Karpas-422 (cell line): ENCODE data around the gene NBPF11. TPM values are rescaled to one million over a fixed set of nuclear protein-coding genes. Genes with fewer than 3 reads are reported as not detected.
"Not testable (repeated sequence)": the region's sequence is repeated elsewhere in the genome, so short reads cannot be mapped to it uniquely, and the experiment has no call there.

ENCODE experiments used
- DNase-seq: peaks from one replicate; pipeline ENCODE4 v3.0.0-alpha.2; 2015
- H2AFZ ChIP-seq: fragments of 200-600 bp; sonication (generic); 2 replicates; pipeline ENCODE4 v1.6.1; 2014; ENCODE audit warnings: antibody characterized with exemption, low read length, mixed read lengths
- H3K27ac ChIP-seq: fragments of 200-600 bp; sonication (generic); 2 replicates; pipeline ENCODE4 v1.5.1; 2014; ENCODE audit warnings: mild to moderate bottlenecking, low read length, moderate library complexity
- H3K27me3 ChIP-seq: fragments of 200-600 bp; sonication (generic); 2 replicates; pipeline ENCODE4 v1.6.1; 2014; ENCODE audit warnings: low read length, mixed read lengths
- H3K36me3 ChIP-seq: fragments of 200-600 bp; sonication (generic); 2 replicates; pipeline ENCODE4 v1.6.1; 2014; ENCODE audit warnings: low read length, mixed read lengths; ENCODE audit not compliant: insufficient read depth
- H3K4me1 ChIP-seq: fragments of 200-600 bp; sonication (generic); 2 replicates; pipeline ENCODE4 v1.6.1; 2014; ENCODE audit warnings: mild to moderate bottlenecking, low read length, mixed read lengths
- H3K4me2 ChIP-seq: fragments of 200-600 bp; sonication (generic); 2 replicates; pipeline ENCODE4 v1.6.1; 2014; ENCODE audit warnings: low read length, low read depth, mild to moderate bottlenecking; ENCODE audit not compliant: poor library complexity, severe bottlenecking
- H3K4me3 ChIP-seq: fragments of 200-600 bp; sonication (generic); 2 replicates; pipeline ENCODE4 v1.5.1; 2014; ENCODE audit warnings: mild to moderate bottlenecking, antibody characterized with exemption, low read length, mixed read lengths
- H3K79me2 ChIP-seq: fragments of 200-600 bp; sonication (generic); 2 replicates; pipeline ENCODE4 v1.6.1; 2014; ENCODE audit warnings: mild to moderate bottlenecking, low read length, mixed read lengths
- H3K9ac ChIP-seq: fragments of 200-600 bp; sonication (generic); 2 replicates; pipeline ENCODE4 v1.6.0; 2014; ENCODE audit warnings: low read length
- H3K9me2 ChIP-seq: fragments of 200-600 bp; sonication (generic), shearing (Covaris generic); replicated peaks from 2 replicates; pipeline ENCODE4 v1.6.0; 2014; ENCODE audit warnings: mild to moderate bottlenecking, low read length, moderate library complexity; ENCODE audit not compliant: insufficient read depth
- H3K9me3 ChIP-seq: fragments of 300-700, 200-600 bp; sonication (generic); 2 replicates; pipeline ENCODE4 v1.6.1; 2014; ENCODE audit warnings: low read length, mixed read lengths
- H4K20me1 ChIP-seq: fragments of 200-600 bp; sonication (generic); 2 replicates; pipeline ENCODE4 v1.6.1; 2014; ENCODE audit warnings: mild to moderate bottlenecking, antibody characterized with exemption, low read length, low read depth; ENCODE audit not compliant: insufficient read depth
- total RNA-seq: library from RNA; depleted of rRNA; stranded (reverse); fragments of >200 nt; shearing (Covaris generic); gene quantifications from 2 replicates; pipeline ENCODE4 v1.2.3, GENCODE V29; 2014; ENCODE audit warnings: low replicate concordance; rRNA removed

NBPF11 gene, protein sequence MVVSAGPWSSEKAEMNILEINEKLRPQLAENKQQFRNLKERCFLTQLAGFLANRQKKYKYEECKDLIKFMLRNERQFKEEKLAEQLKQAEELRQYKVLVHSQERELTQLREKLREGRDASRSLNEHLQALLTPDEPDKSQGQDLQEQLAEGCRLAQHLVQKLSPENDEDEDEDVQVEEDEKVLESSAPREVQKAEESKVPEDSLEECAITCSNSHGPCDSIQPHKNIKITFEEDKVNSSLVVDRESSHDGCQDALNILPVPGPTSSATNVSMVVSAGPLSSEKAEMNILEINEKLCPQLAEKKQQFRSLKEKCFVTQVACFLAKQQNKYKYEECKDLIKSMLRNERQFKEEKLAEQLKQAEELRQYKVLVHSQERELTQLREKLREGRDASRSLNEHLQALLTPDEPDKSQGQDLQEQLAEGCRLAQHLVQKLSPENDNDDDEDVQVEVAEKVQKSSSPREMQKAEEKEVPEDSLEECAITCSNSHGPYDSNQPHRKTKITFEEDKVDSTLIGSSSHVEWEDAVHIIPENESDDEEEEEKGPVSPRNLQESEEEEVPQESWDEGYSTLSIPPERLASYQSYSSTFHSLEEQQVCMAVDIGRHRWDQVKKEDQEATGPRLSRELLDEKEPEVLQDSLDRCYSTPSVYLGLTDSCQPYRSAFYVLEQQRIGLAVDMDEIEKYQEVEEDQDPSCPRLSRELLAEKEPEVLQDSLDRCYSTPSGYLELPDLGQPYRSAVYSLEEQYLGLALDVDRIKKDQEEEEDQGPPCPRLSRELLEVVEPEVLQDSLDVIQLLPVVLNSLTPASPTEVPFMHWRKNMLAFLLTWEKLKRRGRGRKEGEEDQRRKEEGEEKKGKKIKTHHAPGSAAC
- 12.6 and 14.9 TPM in 2 replicates for total RNA-seq

DNA sequence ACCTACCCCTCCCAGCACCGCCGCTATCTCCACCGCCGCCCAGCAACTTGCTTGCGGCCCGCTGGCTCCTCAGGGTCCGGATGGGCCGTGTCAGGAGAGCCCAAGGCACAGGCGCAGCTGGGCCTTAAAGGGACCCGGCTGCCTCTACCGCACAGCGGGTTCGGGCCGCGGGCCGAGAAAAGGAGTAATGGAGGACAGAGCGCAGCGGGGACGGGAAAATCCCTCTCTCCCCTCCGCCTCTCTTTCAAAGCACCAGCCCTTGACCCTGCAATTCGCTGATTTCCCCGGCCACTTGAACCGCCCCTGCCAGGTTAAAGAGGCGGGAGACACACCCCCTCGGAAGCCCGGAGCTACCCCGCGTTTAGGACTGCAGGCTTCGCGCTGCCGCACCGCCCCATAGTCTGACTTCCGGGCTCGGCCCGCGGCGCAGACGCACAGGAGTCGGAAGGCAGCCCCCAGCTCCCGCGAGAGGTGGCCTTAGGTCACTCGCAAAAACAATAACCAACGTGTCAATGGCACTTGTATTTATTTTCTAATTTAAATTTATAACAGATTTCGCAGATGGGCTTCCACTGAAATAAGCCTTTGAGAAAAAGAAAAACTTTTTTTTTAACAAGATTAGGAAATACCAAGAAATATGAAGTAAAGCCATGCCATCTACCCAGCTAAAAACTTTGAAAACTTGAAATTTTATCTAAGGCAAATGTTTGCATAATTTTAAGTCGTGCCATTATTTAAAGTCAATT lies at the start of gene NBPF11:
Gene NBPF11, minus strand, starts transcription at position 371 of the 746 bp plus-strand sequence. CDS start 25,278 bp downstream, outside the sequence.
- peak within 1 kb of the TSS; percentile 42; the same call in 1 of the 2 replicates for H3K27ac ChIP-seq
- not testable (repeated sequence) for H3K9me3 ChIP-seq, H2AFZ ChIP-seq, H3K4me1 ChIP-seq, H3K27me3 ChIP-seq, H3K36me3 ChIP-seq, H4K20me1 ChIP-seq, H3K9me2 ChIP-seq
- peak within 1 kb of the TSS; percentile 78 for H3K9ac ChIP-seq
- peak within 1 kb of the TSS; percentile 73 for H3K4me2 ChIP-seq
- peak; percentile 95 for DNase-seq
- peak within 1 kb of the TSS; percentile 79 for H3K4me3 ChIP-seq
- H3K79me2 ChIP-seq = peaks cover 20% of the 10 kb centered on the region

DNA sequence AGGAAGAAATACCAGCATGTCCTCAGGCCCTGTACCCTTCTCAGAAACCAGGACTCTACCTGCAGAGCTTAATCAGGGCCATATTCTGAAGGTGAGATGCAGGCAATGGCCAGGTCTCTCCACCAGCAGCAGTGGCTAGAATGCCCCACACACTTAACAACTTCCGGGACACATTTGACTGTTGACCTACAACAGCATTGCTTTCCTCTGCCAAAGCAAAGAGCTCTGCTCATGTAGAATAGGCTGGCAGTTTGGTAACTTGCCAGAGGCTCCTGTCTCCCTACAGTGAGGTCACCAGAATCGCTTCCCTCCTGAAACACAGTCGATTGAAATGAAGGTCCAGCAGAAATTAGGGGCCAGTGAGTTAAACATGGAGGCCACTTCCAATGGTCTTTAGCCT lies 45.3 kb upstream of the NBPF11 start:
- not testable (repeated sequence) for H3K9ac ChIP-seq, H3K4me3 ChIP-seq, H3K4me2 ChIP-seq, H3K36me3 ChIP-seq, H2AFZ ChIP-seq, DNase-seq, H3K9me3 ChIP-seq, H3K27me3 ChIP-seq, H3K79me2 ChIP-seq, H3K9me2 ChIP-seq, H3K27ac ChIP-seq, H3K4me1 ChIP-seq, H4K20me1 ChIP-seq

DNA sequence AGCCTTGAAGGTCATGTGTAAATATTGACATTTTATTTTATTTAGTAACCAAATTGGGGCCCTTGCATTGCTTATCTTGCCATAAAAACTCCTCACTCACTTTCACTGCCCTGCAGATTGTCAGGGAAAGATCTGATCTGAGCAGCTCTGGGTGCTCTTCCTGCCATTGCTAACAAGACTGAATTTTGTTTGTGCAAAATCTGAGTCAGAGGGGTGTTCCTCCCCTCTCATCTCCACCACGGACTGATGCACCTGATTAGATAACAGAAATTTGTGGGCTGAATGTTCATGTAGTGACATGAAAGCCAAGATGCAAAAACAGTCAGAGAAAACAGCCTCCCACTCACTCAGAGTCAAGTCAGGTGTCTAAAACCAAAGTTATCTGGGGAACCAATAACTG lies 44.9 kb upstream of the NBPF11 start:
- not testable (repeated sequence) for DNase-seq, H3K9me2 ChIP-seq, H3K27ac ChIP-seq, H3K36me3 ChIP-seq, H2AFZ ChIP-seq, H3K27me3 ChIP-seq, H3K4me1 ChIP-seq, H4K20me1 ChIP-seq, H3K4me2 ChIP-seq, H3K4me3 ChIP-seq, H3K79me2 ChIP-seq, H3K9ac ChIP-seq, H3K9me3 ChIP-seq

DNA sequence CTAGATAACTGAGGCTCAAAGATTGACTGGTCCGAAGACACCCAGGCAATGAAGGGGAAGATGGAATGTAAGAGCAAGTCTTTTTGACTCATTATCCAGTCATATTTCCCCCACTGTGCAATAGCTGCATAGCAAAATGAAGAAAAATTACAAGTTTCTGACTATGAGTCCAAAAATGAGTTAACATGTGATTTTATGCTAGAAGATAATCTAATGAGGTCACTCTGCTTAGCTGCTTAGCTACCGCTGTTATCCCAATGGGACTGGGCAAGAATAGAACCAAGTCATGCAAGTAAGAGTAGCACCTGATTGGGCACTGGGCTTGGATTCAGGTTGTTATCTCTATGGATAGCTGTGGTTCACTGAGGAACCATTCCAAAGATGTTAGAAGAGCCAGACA lies 43.0 kb upstream of the NBPF11 start:
- H3K27ac ChIP-seq, H3K36me3 ChIP-seq, DNase-seq, H3K4me1 ChIP-seq, H3K9me3 ChIP-seq, H2AFZ ChIP-seq, H3K27me3 ChIP-seq, H4K20me1 ChIP-seq, H3K4me2 ChIP-seq, H3K79me2 ChIP-seq, H3K9me2 ChIP-seq, H3K9ac ChIP-seq, H3K4me3 ChIP-seq: not testable (repeated sequence)

DNA sequence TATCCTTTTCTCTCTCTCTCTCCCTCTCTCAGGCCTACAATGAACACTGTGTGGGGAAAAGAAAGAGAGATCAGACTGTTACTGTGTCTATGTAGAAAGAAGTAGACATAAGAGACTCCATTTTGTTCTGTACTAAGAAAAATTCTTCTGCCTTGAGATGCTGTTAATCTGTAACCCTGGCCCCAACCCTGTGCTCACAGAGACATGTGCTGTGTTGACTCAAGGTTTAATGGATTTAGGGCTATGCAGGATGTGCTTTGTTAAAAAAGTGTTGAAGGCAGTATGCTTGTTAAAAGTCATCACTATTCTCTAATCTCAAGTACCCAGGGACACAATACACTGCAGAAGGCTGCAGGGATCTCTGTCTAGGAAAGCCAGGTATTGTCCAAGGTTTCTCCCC lies 36.7 kb upstream of the NBPF11 start:
- H3K9me3 ChIP-seq, H3K27ac ChIP-seq, H3K9me2 ChIP-seq, H3K9ac ChIP-seq, H3K27me3 ChIP-seq, DNase-seq, H3K4me3 ChIP-seq, H3K4me1 ChIP-seq, H3K79me2 ChIP-seq, H3K36me3 ChIP-seq, H3K4me2 ChIP-seq, H4K20me1 ChIP-seq, H2AFZ ChIP-seq: not testable (repeated sequence)

DNA sequence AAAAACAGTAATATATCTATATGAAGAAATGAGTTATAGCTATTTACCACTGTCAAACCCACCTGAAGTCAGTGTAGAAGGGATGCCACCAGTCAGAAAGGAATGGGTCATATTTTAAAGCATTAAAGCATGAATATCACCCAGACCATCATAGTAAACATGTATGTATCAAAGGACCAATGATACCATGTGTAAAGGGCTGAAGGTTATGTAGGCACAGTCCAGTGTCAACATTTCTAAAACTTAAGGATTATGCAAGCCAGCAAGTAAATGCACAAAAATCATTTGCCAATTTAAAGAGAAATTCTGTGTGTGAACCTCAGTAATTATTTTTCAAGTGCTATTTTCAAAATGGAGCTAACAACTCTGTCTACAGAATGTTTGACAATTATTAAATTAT lies 26.6 kb upstream of the NBPF11 start:
- H3K4me3 ChIP-seq, H3K4me1 ChIP-seq, H3K27me3 ChIP-seq, H3K79me2 ChIP-seq, H2AFZ ChIP-seq, H3K9me3 ChIP-seq, DNase-seq, H3K27ac ChIP-seq, H4K20me1 ChIP-seq, H3K36me3 ChIP-seq, H3K9ac ChIP-seq, H3K9me2 ChIP-seq, H3K4me2 ChIP-seq: not testable (repeated sequence)

DNA sequence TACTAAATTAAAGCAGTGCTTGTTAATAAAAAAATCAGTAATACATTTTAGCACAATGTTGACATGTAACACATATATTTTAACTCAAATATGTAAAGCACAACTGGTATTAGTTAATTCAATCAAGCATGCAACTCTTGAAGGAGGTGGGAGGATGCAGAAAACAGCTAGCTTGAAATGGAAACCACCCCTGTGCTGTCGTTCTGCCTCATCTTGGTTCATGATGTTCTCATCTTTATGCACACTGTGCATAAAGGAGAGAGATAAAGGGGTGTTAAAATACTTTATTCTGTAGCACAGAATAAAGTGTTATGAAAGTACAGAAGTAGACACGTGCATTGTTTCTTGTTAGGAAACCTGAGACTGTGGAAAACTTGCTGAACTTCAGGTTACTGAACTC lies 23.3 kb upstream of the NBPF11 start:
- not testable (repeated sequence) for H3K9ac ChIP-seq, H3K36me3 ChIP-seq, H3K4me1 ChIP-seq, H3K27me3 ChIP-seq, H3K4me2 ChIP-seq, H3K79me2 ChIP-seq, H3K9me3 ChIP-seq, H3K9me2 ChIP-seq, H3K27ac ChIP-seq, H3K4me3 ChIP-seq, H2AFZ ChIP-seq, DNase-seq, H4K20me1 ChIP-seq

DNA sequence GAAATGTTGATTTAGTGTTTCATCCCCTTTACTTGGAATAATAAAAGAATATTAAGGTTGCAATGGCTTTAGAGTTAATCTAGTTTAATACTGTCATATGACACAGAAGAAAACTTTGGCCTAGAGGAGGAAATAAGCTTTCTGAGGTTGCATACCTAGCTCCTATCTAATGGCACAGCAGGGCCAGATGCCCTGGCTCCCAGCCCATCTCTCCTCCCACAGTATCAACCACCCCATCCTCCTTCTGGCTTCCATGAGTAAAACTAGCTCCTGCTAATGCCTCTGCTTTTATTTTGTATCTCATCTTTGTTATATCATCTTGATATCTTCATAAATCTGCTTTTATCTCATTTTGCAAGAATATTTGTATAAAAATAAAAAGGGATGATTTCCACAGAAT lies 19.9 kb upstream of the NBPF11 start:
- H3K9me3 ChIP-seq, H3K4me2 ChIP-seq, H4K20me1 ChIP-seq, H3K4me3 ChIP-seq, H3K9me2 ChIP-seq, H3K4me1 ChIP-seq, H3K79me2 ChIP-seq, H3K27me3 ChIP-seq, H2AFZ ChIP-seq, H3K27ac ChIP-seq, DNase-seq, H3K36me3 ChIP-seq, H3K9ac ChIP-seq: not testable (repeated sequence)
